ENCODE measurements around the gene SLC9A1. TPM values are rescaled to one million over a fixed set of nuclear protein-coding genes. Genes with fewer than 3 reads are reported as not detected.

Gene SLC9A1
- total and polyA plus RNA-seq, 5 donors: 21.5 to 39.3 (median 34.1) TPM

GRCh38 chr1:27166929-27167328 is 12.0 kb upstream of the SLC9A1 start:
- WGBS: 48% methylated on average over 4 of the region's 4 CpGs
- ATAC-seq (no peak), DNase-seq (no peak)
- intact Hi-C loops (cut with DNase I): no loop called here
- no peak overlapping the region for H3K27ac ChIP-seq (ENCODE audit: low read length)
- peaks cover 1% of the 10 kb centered on the region for H3K4me1 ChIP-seq (ENCODE audit: control insufficient read depth, insufficient read depth, low read length)
- H3K4me3 ChIP-seq (ENCODE audit: low read length): no peak overlapping the region
- H3K9me3 ChIP-seq (ENCODE audit: control insufficient read depth, low read length): no peaks in the 10 kb centered on the region
- H3K27me3 ChIP-seq (ENCODE audit: control insufficient read depth, insufficient read depth): no peaks in the 10 kb centered on the region

DNA sequence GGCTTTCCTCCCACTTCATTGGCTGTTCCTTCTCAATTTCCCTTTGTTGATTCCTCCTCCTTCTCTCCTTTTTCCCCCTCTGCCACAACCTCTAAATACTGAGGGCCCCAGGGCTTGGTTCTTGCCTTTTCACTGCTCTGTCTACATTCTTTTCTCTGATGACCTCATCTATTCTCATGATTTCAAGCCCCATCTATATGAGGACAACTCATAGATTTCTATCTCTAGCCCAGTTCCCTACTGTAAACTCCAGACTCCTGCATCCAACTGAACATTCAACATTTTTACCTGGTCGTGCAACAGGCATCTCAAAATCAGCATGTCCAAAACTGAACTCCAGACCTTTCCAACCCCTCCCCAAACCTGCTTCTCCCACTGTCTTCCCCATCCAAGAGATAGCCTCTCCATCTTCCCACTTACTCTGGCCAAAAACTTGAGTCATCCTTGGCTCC is 11.5 kb upstream of the SLC9A1 start:
- 82% methylated on average over 1 of the region's 1 CpG for WGBS
- Histone ChIP-seq H3K4me3 (ENCODE audit: low read length) (no peak overlapping the region), H3K9me3 (ENCODE audit: control insufficient read depth, low read length) (no peaks in the 10 kb centered on the region), H3K27ac (ENCODE audit: low read length) (no peak overlapping the region), H3K27me3 (ENCODE audit: control insufficient read depth, insufficient read depth) (no peaks in the 10 kb centered on the region), H3K4me1 (ENCODE audit: control insufficient read depth, insufficient read depth, low read length) (peaks cover 1% of the 10 kb centered on the region)
- intact Hi-C loops (cut with DNase I): no loop called here
- no peak for ATAC-seq
- DNase-seq: no peak

GRCh38 chr1:27163093-27163492 is 8.2 kb upstream of the SLC9A1 start:
- DNase-seq: no peak
- H3K9me3 ChIP-seq (ENCODE audit: control insufficient read depth, low read length): no peaks in the 10 kb centered on the region
- H3K4me3 ChIP-seq (ENCODE audit: low read length): no peak overlapping the region
- peaks cover 1% of the 10 kb centered on the region for H3K4me1 ChIP-seq (ENCODE audit: control insufficient read depth, insufficient read depth, low read length)
- no peak overlapping the region for H3K27ac ChIP-seq (ENCODE audit: low read length)
- ATAC-seq: no peak
- intact Hi-C loops (cut with DNase I): no loop called here
- WGBS: 95% methylated on average over 6 of the region's 6 CpGs
- no peaks in the 10 kb centered on the region for H3K27me3 ChIP-seq (ENCODE audit: control insufficient read depth, insufficient read depth)

DNA sequence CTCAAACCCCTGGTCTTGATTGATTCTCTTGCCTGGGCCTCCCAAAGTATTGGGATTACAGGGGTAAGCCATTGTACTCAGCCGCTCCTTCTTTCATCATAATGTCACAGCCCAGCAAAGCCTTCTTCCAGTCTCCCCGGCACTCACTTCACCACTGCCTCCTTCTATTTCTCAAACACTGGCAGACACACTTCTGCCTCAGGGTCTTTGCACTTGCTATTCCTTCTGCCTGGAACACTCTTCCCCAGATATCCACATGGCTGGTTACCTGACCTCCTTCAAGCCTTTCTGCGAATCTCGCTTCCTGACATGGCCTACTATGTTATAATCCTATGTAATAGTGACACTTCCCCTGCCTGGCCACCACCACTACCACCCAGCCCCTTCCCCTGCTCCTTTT is 7.2 kb upstream of the SLC9A1 start:
- Histone ChIP-seq H3K9me3 (ENCODE audit: control insufficient read depth, low read length) (no peaks in the 10 kb centered on the region), H3K4me3 (ENCODE audit: low read length) (no peak overlapping the region), H3K27ac (ENCODE audit: low read length) (no peak overlapping the region), H3K4me1 (ENCODE audit: control insufficient read depth, insufficient read depth, low read length) (peaks cover 1% of the 10 kb centered on the region), H3K27me3 (ENCODE audit: control insufficient read depth, insufficient read depth) (no peaks in the 10 kb centered on the region)
- intact Hi-C loops (cut with DNase I): no loop called here
- ATAC-seq (no peak), DNase-seq (no peak)
- 96% methylated on average over 4 of the region's 4 CpGs for WGBS

GRCh38 chr1:27161594-27161993 is 6.7 kb upstream of the SLC9A1 start:
- peak in 1 of 2 donors; percentile 47 for ATAC-seq
- Histone ChIP-seq H3K27ac (ENCODE audit: low read length) (no peak overlapping the region), H3K27me3 (ENCODE audit: control insufficient read depth, insufficient read depth) (no peaks in the 10 kb centered on the region), H3K4me1 (ENCODE audit: control insufficient read depth, insufficient read depth, low read length) (peaks cover 1% of the 10 kb centered on the region), H3K9me3 (ENCODE audit: control insufficient read depth, low read length) (no peaks in the 10 kb centered on the region), H3K4me3 (ENCODE audit: low read length) (no peak overlapping the region)
- DNase-seq: no peak
- intact Hi-C loops (cut with DNase I): no loop called here
- 70% methylated on average over 5 of the region's 5 CpGs for WGBS

GRCh38 chr1:27157194-27157593 is 2.3 kb upstream of the SLC9A1 start:
- DNase-seq (no peak), ATAC-seq (no peak)
- Histone ChIP-seq H3K4me1 (ENCODE audit: control insufficient read depth, insufficient read depth, low read length) (peaks cover 7% of the 10 kb centered on the region), H3K9me3 (ENCODE audit: control insufficient read depth, low read length) (no peaks in the 10 kb centered on the region), H3K4me3 (ENCODE audit: low read length) (no peak overlapping the region), H3K27ac (ENCODE audit: low read length) (no peak overlapping the region), H3K27me3 (ENCODE audit: control insufficient read depth, insufficient read depth) (no peaks in the 10 kb centered on the region)
- intact Hi-C loops (cut with DNase I): no loop called here
- WGBS: 89% methylated on average over 3 of the region's 3 CpGs

- peaks cover 13% of the 10 kb centered on the region for H3K4me1 ChIP-seq (ENCODE audit: control insufficient read depth, insufficient read depth, low read length)
- DNase-seq (no peak), ATAC-seq (peak; percentile 8 to 9)
- 5% methylated on average over 20 of the region's 20 CpGs for WGBS
- peak overlapping the region; percentile 97 for H3K27ac ChIP-seq (ENCODE audit: low read length)
- H3K4me3 ChIP-seq (ENCODE audit: low read length): peak overlapping the region; percentile 97
- intact Hi-C loops (cut with DNase I): loop anchor here in 3 of 4 donors (5.0 kb wide), 2 partner anchors 37 to 52 kb away; no protein-coding TSS in a partner anchor
- no peaks in the 10 kb centered on the region for H3K27me3 ChIP-seq (ENCODE audit: control insufficient read depth, insufficient read depth)
- H3K9me3 ChIP-seq (ENCODE audit: control insufficient read depth, low read length): no peaks in the 10 kb centered on the region
Observed at GRCh38 chr1:27154469-27154990, 395 bp downstream of the SLC9A1 start.

DNA sequence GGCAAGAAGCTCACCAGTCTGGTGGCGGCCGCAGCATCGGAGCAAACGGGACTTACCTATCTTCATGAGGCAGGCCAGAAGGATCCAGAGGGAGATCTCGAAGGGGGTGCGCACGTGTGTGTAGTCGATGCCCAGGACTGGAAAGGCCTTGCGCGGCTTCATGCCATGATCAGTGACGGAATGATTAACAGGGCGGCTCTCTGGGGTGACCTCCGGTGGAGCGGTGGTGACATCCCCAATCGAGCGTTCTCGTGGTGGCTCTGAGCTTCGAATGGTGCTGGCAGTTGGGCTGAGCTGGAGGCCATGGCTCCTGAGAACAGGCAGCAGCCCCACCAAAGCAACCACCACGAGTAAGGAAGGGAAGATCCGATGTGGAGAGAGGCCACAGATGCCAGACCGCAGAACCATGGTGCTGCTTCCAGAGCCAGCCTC is 982 bp downstream of the SLC9A1 start:
- ATAC-seq (peak in 1 of 2 donors; percentile 1), DNase-seq (no peak)
- Histone ChIP-seq H3K27me3 (ENCODE audit: control insufficient read depth, insufficient read depth) (no peaks in the 10 kb centered on the region), H3K4me3 (ENCODE audit: low read length) (peak overlapping the region; percentile 97), H3K9me3 (ENCODE audit: control insufficient read depth, low read length) (no peaks in the 10 kb centered on the region), H3K4me1 (ENCODE audit: control insufficient read depth, insufficient read depth, low read length) (peaks cover 15% of the 10 kb centered on the region), H3K27ac (ENCODE audit: low read length) (peak overlapping the region; percentile 97)
- intact Hi-C loops (cut with DNase I): loop anchor here in 3 of 4 donors (5.0 kb wide), 2 partner anchors 37 to 52 kb away; no protein-coding TSS in a partner anchor
- 83% methylated on average over 21 of the region's 21 CpGs for WGBS

- WGBS: 26% methylated on average over 4 of the region's 4 CpGs
- Histone ChIP-seq H3K27me3 (ENCODE audit: control insufficient read depth, insufficient read depth) (no peaks in the 10 kb centered on the region), H3K4me3 (ENCODE audit: low read length) (peak overlapping the region; percentile 32), H3K4me1 (ENCODE audit: control insufficient read depth, insufficient read depth, low read length) (peaks cover 19% of the 10 kb centered on the region), H3K9me3 (ENCODE audit: control insufficient read depth, low read length) (no peaks in the 10 kb centered on the region), H3K27ac (ENCODE audit: low read length) (peak overlapping the region; percentile 88)
- intact Hi-C loops (cut with DNase I): loop anchor here in 3 of 4 donors (5.0 kb wide), 2 partner anchors 36 to 51 kb away; no protein-coding TSS in a partner anchor
- ATAC-seq (peak; percentile 24 to 35), DNase-seq (peak in 1 of 3 donors; percentile 61)
Observed at GRCh38 chr1:27153549-27153886, 1.4 kb downstream of the SLC9A1 start.

GRCh38 chr1:27152829-27153548 is 1.9 kb downstream of the SLC9A1 start:
- Histone ChIP-seq H3K4me1 (ENCODE audit: control insufficient read depth, insufficient read depth, low read length) (peaks cover 19% of the 10 kb centered on the region), H3K27ac (ENCODE audit: low read length) (peak overlapping the region; percentile 88), H3K9me3 (ENCODE audit: control insufficient read depth, low read length) (no peaks in the 10 kb centered on the region), H3K27me3 (ENCODE audit: control insufficient read depth, insufficient read depth) (no peaks in the 10 kb centered on the region), H3K4me3 (ENCODE audit: low read length) (peak overlapping the region; percentile 32)
- peak in 1 of 2 donors; percentile 1 for ATAC-seq
- no peak for DNase-seq
- WGBS: 58% methylated on average over 2 of the region's 2 CpGs
- intact Hi-C loops (cut with DNase I): loop anchor here in 3 of 4 donors (5.0 kb wide), 2 partner anchors 36 to 51 kb away; no protein-coding TSS in a partner anchor
